H1 (cell line): ENCODE data around the gene TMEM114. TPM values are rescaled to one million over a fixed set of nuclear protein-coding genes. Genes with fewer than 3 reads are reported as not detected.

ENCODE experiments used
- CTCF ChIA-PET: fragments of 300-600 bp; sonication (Branson Sonifier 250); formaldehyde crosslinking; loops from one replicate; lab custom pipeline; 2021; ENCODE audit not compliant: partially characterized antibody; lab: Charles Lee
- POLR2A ChIA-PET: fragments of 300-600 bp; sonication (Branson Sonifier 250); formaldehyde crosslinking; loops from one replicate; lab custom pipeline; 2021; ENCODE audit warnings: inconsistent platforms; ENCODE audit not compliant: partially characterized antibody; lab: Charles Lee
- DNase-seq, 2 experiments: peaks; one replicate each; pipeline versions ENCODE4 v3.0.0 to v3.0.0-alpha.2; 2010 to 2022; ENCODE audit warnings: low spot score in 2 of 2, low read depth in 1 of 2, mixed read lengths in 1 of 2
- FAIRE-seq: peaks from 2 replicates; lab custom pipeline; 2011; peaks lifted over from hg19 to GRCh38; lab: Jason Lieb, UNC
- H2AFZ ChIP-seq: 2 replicates; pipeline ENCODE4 v1.8.1; 2012; ENCODE audit warnings: low read length, inconsistent platforms
- H2AK5ac ChIP-seq: 2 replicates; pipeline ENCODE4 v1.6.1; 2013; ENCODE audit warnings: low read depth, low read length
- H2BK120ac ChIP-seq: replicated peaks from 2 replicates; pipeline ENCODE3; 2013; ENCODE audit warnings: low read depth, low read length, inconsistent platforms
- H2BK12ac ChIP-seq: 2 replicates; pipeline ENCODE4 v1.6.1; 2013; ENCODE audit warnings: low read depth, low read length
- H2BK15ac ChIP-seq: 2 replicates; pipeline ENCODE4 v1.6.1; 2013; ENCODE audit warnings: low read length
- H2BK20ac ChIP-seq: 2 replicates; pipeline ENCODE4 v1.6.1; 2013; ENCODE audit warnings: low read length
- H2BK5ac ChIP-seq: 2 replicates; pipeline ENCODE4 v1.6.1; 2013; ENCODE audit warnings: low read depth, low read length
- H3K14ac ChIP-seq: 2 replicates; pipeline ENCODE4 v1.6.1; 2013; ENCODE audit warnings: inconsistent platforms; ENCODE audit not compliant: insufficient read length
- H3K18ac ChIP-seq: 2 replicates; pipeline ENCODE4 v1.6.1; 2013; ENCODE audit warnings: low read length; ENCODE audit errors: extremely low read depth
- H3K23ac ChIP-seq: 2 replicates; pipeline ENCODE4 v1.6.1; 2013; ENCODE audit warnings: inconsistent platforms; ENCODE audit not compliant: insufficient read length
- H3K23me2 ChIP-seq: 2 replicates; pipeline ENCODE4 v1.6.1; 2013; ENCODE audit warnings: low read depth, low read length
- H3K27ac ChIP-seq: 2 replicates; pipeline ENCODE4 v1.6.1; 2011; ENCODE audit warnings: low read depth, low read length, inconsistent platforms
- H3K27me3 ChIP-seq, 4 experiments: replicated peaks in 1 of 4; 1 replicate in 1 of 4; 2 replicates in 3 of 4; pipeline versions ENCODE4 v1.6.1 to v1.8.1; 2011 to 2013; ENCODE audit warnings: low read length in 3 of 4, mild to moderate bottlenecking in 3 of 4, inconsistent platforms in 2 of 4, mixed read lengths in 2 of 4, moderate library complexity in 1 of 4; ENCODE audit not compliant: control insufficient read depth in 3 of 4, insufficient read depth in 3 of 4; ENCODE audit errors: extremely low read depth in 1 of 4
- H3K36me3 ChIP-seq, 4 experiments: 2 replicates each; pipeline versions ENCODE4 v1.6.1 to v1.8.1; 2011 to 2013; ENCODE audit warnings: mild to moderate bottlenecking in 4 of 4, low read length in 3 of 4, moderate library complexity in 2 of 4, control low read depth in 1 of 4, inconsistent platforms in 1 of 4; ENCODE audit not compliant: insufficient read depth in 4 of 4, control insufficient read depth in 2 of 4
- H3K4ac ChIP-seq: replicated peaks from 2 replicates; pipeline ENCODE3; 2013; ENCODE audit warnings: low read length, low read depth, mixed read lengths, inconsistent platforms; ENCODE audit not compliant: insufficient read length
- H3K4me1 ChIP-seq, 4 experiments: replicated peaks in 1 of 4; 1 replicate in 1 of 4; 2 replicates in 3 of 4; pipeline versions ENCODE4 v1.6.1 to v1.8.1; 2011 to 2013; ENCODE audit warnings: low read length in 3 of 4, inconsistent platforms in 2 of 4, mixed read lengths in 1 of 4; ENCODE audit not compliant: insufficient read depth in 4 of 4, control insufficient read depth in 3 of 4
- H3K4me2 ChIP-seq, 2 experiments: 2 replicates each; pipeline versions ENCODE4 v1.6.1 to v1.8.1; 2011 to 2013; ENCODE audit warnings: low read depth in 2 of 2, low read length in 2 of 2, control low read depth in 1 of 2, inconsistent platforms in 1 of 2, mild to moderate bottlenecking in 1 of 2; ENCODE audit not compliant: insufficient read depth in 1 of 2
- H3K4me3 ChIP-seq, 4 experiments: fragments of 200-600, 300-600 bp in 1 of 4; sonication (generic), shearing (Covaris generic), sonication (Bioruptor Twin) in 1 of 4; 2 replicates each; pipeline versions ENCODE4 v1.5.1 to v1.8.1; 2011 to 2016; ENCODE audit warnings: low read length in 4 of 4, low read depth in 3 of 4, control low read depth in 2 of 4, inconsistent platforms in 2 of 4, mild to moderate bottlenecking in 2 of 4, mixed read lengths in 1 of 4, moderate library complexity in 1 of 4; ENCODE audit not compliant: insufficient read depth in 2 of 4; ENCODE audit errors: extremely low read depth in 1 of 4
- H3K56ac ChIP-seq: replicated peaks from 2 replicates; pipeline ENCODE3; 2013; ENCODE audit warnings: low read depth, mild to moderate bottlenecking, mixed read lengths, low read length, inconsistent platforms; ENCODE audit not compliant: insufficient read length
- H3K79me1 ChIP-seq: 2 replicates; pipeline ENCODE4 v1.6.1; 2013; ENCODE audit warnings: low read depth, low read length, control low read depth
- H3K79me2 ChIP-seq, 2 experiments: 2 replicates each; pipeline versions ENCODE4 v1.6.1 to v1.8.1; 2012 to 2013; ENCODE audit warnings: low read length in 2 of 2, mild to moderate bottlenecking in 2 of 2, inconsistent platforms in 1 of 2; ENCODE audit not compliant: insufficient read depth in 2 of 2, control insufficient read depth in 1 of 2
- H3K9ac ChIP-seq, 4 experiments: replicated peaks in 1 of 4; 1 replicate in 1 of 4; 2 replicates in 3 of 4; pipeline versions ENCODE4 v1.6.1 to v1.8.1; 2011 to 2013; ENCODE audit warnings: low read depth in 3 of 4, low read length in 3 of 4, control low read depth in 2 of 4, mild to moderate bottlenecking in 2 of 4, moderate library complexity in 2 of 4, inconsistent platforms in 1 of 4; ENCODE audit errors: extremely low read depth in 1 of 4
- H3K9me3 ChIP-seq, 2 experiments: 2 replicates each; pipeline versions ENCODE4 v1.6.1 to v1.8.1; 2012 to 2013; ENCODE audit warnings: mild to moderate bottlenecking in 2 of 2, moderate library complexity in 2 of 2, control low read depth in 1 of 2, inconsistent platforms in 1 of 2, low read depth in 1 of 2, low read length in 1 of 2, mixed read lengths in 1 of 2; ENCODE audit not compliant: insufficient read depth in 2 of 2
- H4K20me1 ChIP-seq, 2 experiments: replicated peaks in 1 of 2; 2 replicates each; pipeline versions ENCODE3 to v1.8.1; 2011 to 2013; ENCODE audit warnings: inconsistent platforms in 2 of 2, low read length in 2 of 2, mild to moderate bottlenecking in 1 of 2; ENCODE audit not compliant: insufficient read depth in 2 of 2, control insufficient read depth in 1 of 2
- H4K5ac ChIP-seq: 2 replicates; pipeline ENCODE4 v1.6.1; 2013; ENCODE audit warnings: low read length, low read depth, mixed read lengths, inconsistent platforms; ENCODE audit not compliant: insufficient read length
- H4K8ac ChIP-seq: 2 replicates; pipeline ENCODE4 v1.8.0; 2013; ENCODE audit warnings: mild to moderate bottlenecking, moderate library complexity, low read length, inconsistent platforms; ENCODE audit not compliant: insufficient read depth; ENCODE audit errors: extremely low read depth
- H4K91ac ChIP-seq: replicated peaks from 2 replicates; pipeline ENCODE3; 2013; ENCODE audit warnings: low read length, mixed read lengths, inconsistent platforms; ENCODE audit not compliant: insufficient read length
- CBX5 ChIP-seq: fragments of 300-800, 300-1000 bp; sonication (generic); IDR thresholded peaks from 2 replicates; pipeline ENCODE4 v1.7.1; 2016; ENCODE audit warnings: antibody characterized with exemption, low read length, low read depth
- EGR1 ChIP-seq: IDR thresholded peaks from 2 replicates; pipeline ENCODE4 v1.6.1; 2011; ENCODE audit warnings: low read depth, low read length, borderline replicate concordance
- EZH2 ChIP-seq: fragments of 200-600 bp; sonication (generic); IDR thresholded peaks from 2 replicates; pipeline ENCODE4 v1.7.1; 2012; ENCODE audit warnings: low read depth, mild to moderate bottlenecking, moderate library complexity, low read length, inconsistent platforms; ENCODE audit not compliant: severe bottlenecking
- GTF2F1 ChIP-seq: IDR thresholded peaks from 2 replicates; pipeline ENCODE4 v1.6.1; 2012; ENCODE audit warnings: low read depth, low read length, improper control_type of control experiment, borderline replicate concordance
- JUN ChIP-seq: IDR thresholded peaks from 2 replicates; pipeline ENCODE4 v1.6.1; 2011; ENCODE audit warnings: low read depth, mild to moderate bottlenecking, improper control_type of control experiment, low read length
- JUND ChIP-seq: IDR thresholded peaks from 2 replicates; pipeline ENCODE4 v1.6.1; 2011; ENCODE audit warnings: mild to moderate bottlenecking, improper control_type of control experiment, low read length
- KDM1A ChIP-seq: fragments of 200-600, 300-600 bp; sonication (generic); IDR thresholded peaks from 2 replicates; pipeline ENCODE4 v1.7.1; 2016; ENCODE audit warnings: mild to moderate bottlenecking, low read length, borderline replicate concordance
- KDM4A ChIP-seq: IDR thresholded peaks from one replicate; pipeline ENCODE4 v1.7.1; 2012; ENCODE audit warnings: low read depth, mild to moderate bottlenecking, moderate library complexity, low read length, inconsistent platforms; ENCODE audit not compliant: severe bottlenecking
- KDM5A ChIP-seq: fragments of 200-600 bp; IDR thresholded peaks from 2 replicates; pipeline ENCODE4 v1.7.1; 2012; ENCODE audit warnings: mild to moderate bottlenecking, low read length, inconsistent platforms, mixed read lengths
- RNF2 ChIP-seq: fragments of 200-900, 300-1000 bp; sonication (generic); IDR thresholded peaks from 2 replicates; pipeline ENCODE4 v1.7.1; 2016; ENCODE audit warnings: borderline replicate concordance, low read depth, mild to moderate bottlenecking, antibody characterized with exemption, low read length; ENCODE audit not compliant: poor library complexity, severe bottlenecking; ENCODE audit errors: missing control alignments
- SIRT6 ChIP-seq: IDR thresholded peaks from one replicate; pipeline ENCODE4 v1.7.1; 2012; ENCODE audit warnings: low read length, inconsistent platforms
- TAF7 ChIP-seq: optimal IDR thresholded peaks from 2 replicates; pipeline ENCODE3; 2011; ENCODE audit warnings: low read depth, mild to moderate bottlenecking, inconsistent platforms, low read length, moderate library complexity, borderline replicate concordance
- TCF12 ChIP-seq: IDR thresholded peaks from 2 replicates; pipeline ENCODE4 v1.6.1; 2011; ENCODE audit warnings: low read depth, mild to moderate bottlenecking, low read length
- YY1 ChIP-seq: IDR thresholded peaks from 2 replicates; pipeline ENCODE4 v1.6.1; 2011; ENCODE audit warnings: low read depth, mild to moderate bottlenecking, low read length
- WGBS, 2 experiments: shearing (Covaris generic) in 1 of 2; methylation state at CpG; one replicate each; pipeline versions ENCODE4 v1.1.6 to v1.1.7; 2013 to 2015; ENCODE audit warnings: low lambda C conversion rate in 2 of 2, mixed read lengths in 2 of 2, inconsistent platforms in 1 of 2, low coverage in 1 of 2, missing lambda C conversion rate in 1 of 2; ENCODE audit not compliant: insufficient replicate concordance in 2 of 2, insufficient coverage in 1 of 2, insufficient read length in 1 of 2; ENCODE audit errors: extremely low coverage in 1 of 2, missing lambda C conversion rate in 1 of 2; 5-methylcytosine and 5-hydroxymethylcytosine counted together
- polyA plus RNA-seq, 7 experiments: library from polyadenylated mRNA; depleted of rRNA in 3 of 7; stranded (reverse) in 5 of 7; unstranded in 2 of 7; fragments of >200 nt in 5 of 7; fragments of 200-250 nt in 2 of 7; gene quantifications; 1 replicate in 5 of 7; 2 replicates in 1 of 7; 4 replicates in 1 of 7; pipeline versions ENCODE4 v1.2.1 to v1.2.3, GENCODE V29; 2011 to 2013; ENCODE audit warnings: missing spikeins in 2 of 7, mixed read lengths in 2 of 7
- total RNA-seq: library from RNA; stranded (reverse); fragmentation: NEBNext Ultra II Directional; extraction: Animal tissue kit (Norgen Biotek cat#: 25700); gene quantifications from 2 replicates; pipeline ENCODE4 v1.2.1, GENCODE V29; 2021

TMEM114 gene
- total and polyA plus RNA-seq, 2 of the 8 experiments (the other 6 are each of a cell fraction or from before 2014, with no cell fraction given) = 1.6 to 2.9 TPM

GRCh38 chr16:8533509-8533908 lies 56.8 kb downstream of the TMEM114 start:
- no peaks in the 10 kb centered on the region for H3K79me1 ChIP-seq
- H2AFZ ChIP-seq = no peak overlapping the region
- no peak overlapping the region for H2BK5ac ChIP-seq
- no peak overlapping the region for H4K8ac ChIP-seq
- H3K18ac ChIP-seq = no peak overlapping the region
- H2BK15ac ChIP-seq = no peak overlapping the region
- no peaks in the 10 kb centered on the region for H4K20me1 ChIP-seq
- FAIRE-seq (no peak), DNase-seq (no peak)
- H2BK120ac ChIP-seq = no peak overlapping the region
- no peak overlapping the region for H3K4ac ChIP-seq
- no peak overlapping the region for H2BK12ac ChIP-seq
- no peak overlapping the region for H2AK5ac ChIP-seq
- 90% methylated on average over 2 of the region's 2 CpGs; no CpG with 5 or more reads in 1 of the 2 experiments for WGBS, 2 experiments
- H3K4me1 ChIP-seq = no peaks in the 10 kb centered on the region
- ChIA-PET CTCF (interaction anchor here (1.6 kb wide), 1 partner anchor 9 kb away, joined by 3 read pairs; no protein-coding TSS in a partner anchor), POLR2A (no interaction called here)
- H3K79me2 ChIP-seq = no peaks in the 10 kb centered on the region
- H3K23ac ChIP-seq = no peak overlapping the region
- H3K4me2 ChIP-seq = no peak overlapping the region
- H3K23me2 ChIP-seq = no peaks in the 10 kb centered on the region; the same call in 1 of the 2 replicates
- no peak overlapping the region for H3K14ac ChIP-seq
- H3K4me3 ChIP-seq = no peak overlapping the region
- H3K36me3 ChIP-seq = no peaks in the 10 kb centered on the region
- no peak overlapping the region for H3K56ac ChIP-seq
- H3K9ac ChIP-seq = no peak overlapping the region
- no peaks in the 10 kb centered on the region for H3K9me3 ChIP-seq
- no peak overlapping the region for H4K5ac ChIP-seq
- no peak overlapping the region for H4K91ac ChIP-seq
- H3K27me3 ChIP-seq = no peaks in the 10 kb centered on the region; a peak in 1 of 7 replicates
- H2BK20ac ChIP-seq = no peak overlapping the region
- no peak overlapping the region for H3K27ac ChIP-seq
- TF ChIP-seq KDM5A = no peak
- no peak for TF ChIP-seq JUN
- TF ChIP-seq CBX5 = no peak
- TF ChIP-seq TCF12 = no peak
- no peak for TF ChIP-seq GTF2F1
- TF ChIP-seq YY1 = no peak
- no peak for TF ChIP-seq KDM4A
- TF ChIP-seq RNF2 = no peak
- TF ChIP-seq EZH2 = no peak
- TF ChIP-seq SIRT6 = no peak
- no peak for TF ChIP-seq JUND
- no peak for TF ChIP-seq KDM1A
- TF ChIP-seq TAF7 = no peak
- no peak for TF ChIP-seq EGR1
